ENCODE data around the gene PTPRN2.

GRCh38 chr7:157755741-157756140 lies 831.9 kb downstream of the PTPRN2 start:
- TF ChIP-seq SIN3A (IDR thresholded peaks at IDR 0.05; ENCODE audit: borderline replicate concordance, low read depth, low read length) (no peak), RAD21 (IDR thresholded peaks at IDR 0.05; ENCODE audit: low read length) (no peak), POLR2AphosphoS5 (IDR thresholded peaks at IDR 0.05; ENCODE audit: low read depth, low read length) (no peak), TEAD4 (IDR thresholded peaks at IDR 0.05; ENCODE audit: borderline replicate concordance, insufficient read depth) (no peak), CHD2 (IDR thresholded peaks at IDR 0.05; ENCODE audit: low read length, partially characterized antibody) (no peak), TAF1 (IDR thresholded peaks at IDR 0.05; ENCODE audit: borderline replicate concordance, low read depth, low read length) (no peak), ELF1 (IDR thresholded peaks at IDR 0.05) (no peak), GABPA (IDR thresholded peaks at IDR 0.05; ENCODE audit: low read depth) (no peak)
- TF ChIP-seq, protein P1, sequence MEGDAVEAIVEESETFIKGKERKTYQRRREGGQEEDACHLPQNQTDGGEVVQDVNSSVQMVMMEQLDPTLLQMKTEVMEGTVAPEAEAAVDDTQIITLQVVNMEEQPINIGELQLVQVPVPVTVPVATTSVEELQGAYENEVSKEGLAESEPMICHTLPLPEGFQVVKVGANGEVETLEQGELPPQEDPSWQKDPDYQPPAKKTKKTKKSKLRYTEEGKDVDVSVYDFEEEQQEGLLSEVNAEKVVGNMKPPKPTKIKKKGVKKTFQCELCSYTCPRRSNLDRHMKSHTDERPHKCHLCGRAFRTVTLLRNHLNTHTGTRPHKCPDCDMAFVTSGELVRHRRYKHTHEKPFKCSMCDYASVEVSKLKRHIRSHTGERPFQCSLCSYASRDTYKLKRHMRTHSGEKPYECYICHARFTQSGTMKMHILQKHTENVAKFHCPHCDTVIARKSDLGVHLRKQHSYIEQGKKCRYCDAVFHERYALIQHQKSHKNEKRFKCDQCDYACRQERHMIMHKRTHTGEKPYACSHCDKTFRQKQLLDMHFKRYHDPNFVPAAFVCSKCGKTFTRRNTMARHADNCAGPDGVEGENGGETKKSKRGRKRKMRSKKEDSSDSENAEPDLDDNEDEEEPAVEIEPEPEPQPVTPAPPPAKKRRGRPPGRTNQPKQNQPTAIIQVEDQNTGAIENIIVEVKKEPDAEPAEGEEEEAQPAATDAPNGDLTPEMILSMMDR (IDR thresholded peaks at IDR 0.05), result no peak
- TF ChIP-seq, protein P2, sequence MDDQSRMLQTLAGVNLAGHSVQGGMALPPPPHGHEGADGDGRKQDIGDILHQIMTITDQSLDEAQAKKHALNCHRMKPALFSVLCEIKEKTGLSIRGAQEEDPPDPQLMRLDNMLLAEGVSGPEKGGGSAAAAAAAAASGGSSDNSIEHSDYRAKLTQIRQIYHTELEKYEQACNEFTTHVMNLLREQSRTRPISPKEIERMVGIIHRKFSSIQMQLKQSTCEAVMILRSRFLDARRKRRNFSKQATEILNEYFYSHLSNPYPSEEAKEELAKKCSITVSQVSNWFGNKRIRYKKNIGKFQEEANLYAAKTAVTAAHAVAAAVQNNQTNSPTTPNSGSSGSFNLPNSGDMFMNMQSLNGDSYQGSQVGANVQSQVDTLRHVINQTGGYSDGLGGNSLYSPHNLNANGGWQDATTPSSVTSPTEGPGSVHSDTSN (IDR thresholded peaks at IDR 0.05), result no peak
- TF ChIP-seq, protein P3, sequence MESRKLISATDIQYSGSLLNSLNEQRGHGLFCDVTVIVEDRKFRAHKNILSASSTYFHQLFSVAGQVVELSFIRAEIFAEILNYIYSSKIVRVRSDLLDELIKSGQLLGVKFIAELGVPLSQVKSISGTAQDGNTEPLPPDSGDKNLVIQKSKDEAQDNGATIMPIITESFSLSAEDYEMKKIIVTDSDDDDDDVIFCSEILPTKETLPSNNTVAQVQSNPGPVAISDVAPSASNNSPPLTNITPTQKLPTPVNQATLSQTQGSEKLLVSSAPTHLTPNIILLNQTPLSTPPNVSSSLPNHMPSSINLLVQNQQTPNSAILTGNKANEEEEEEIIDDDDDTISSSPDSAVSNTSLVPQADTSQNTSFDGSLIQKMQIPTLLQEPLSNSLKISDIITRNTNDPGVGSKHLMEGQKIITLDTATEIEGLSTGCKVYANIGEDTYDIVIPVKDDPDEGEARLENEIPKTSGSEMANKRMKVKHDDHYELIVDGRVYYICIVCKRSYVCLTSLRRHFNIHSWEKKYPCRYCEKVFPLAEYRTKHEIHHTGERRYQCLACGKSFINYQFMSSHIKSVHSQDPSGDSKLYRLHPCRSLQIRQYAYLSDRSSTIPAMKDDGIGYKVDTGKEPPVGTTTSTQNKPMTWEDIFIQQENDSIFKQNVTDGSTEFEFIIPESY (IDR thresholded peaks at IDR 0.05; ENCODE audit: borderline replicate concordance, low read depth), result no peak
